HS-5 (cell line): Measurements from ENCODE around the gene TTLL1.

Experiments
- DNase-seq: peaks from one replicate; pipeline ENCODE4 v3.0.0-alpha.2; 2012; ENCODE audit warnings: low read depth

TTLL1 gene

DNA sequence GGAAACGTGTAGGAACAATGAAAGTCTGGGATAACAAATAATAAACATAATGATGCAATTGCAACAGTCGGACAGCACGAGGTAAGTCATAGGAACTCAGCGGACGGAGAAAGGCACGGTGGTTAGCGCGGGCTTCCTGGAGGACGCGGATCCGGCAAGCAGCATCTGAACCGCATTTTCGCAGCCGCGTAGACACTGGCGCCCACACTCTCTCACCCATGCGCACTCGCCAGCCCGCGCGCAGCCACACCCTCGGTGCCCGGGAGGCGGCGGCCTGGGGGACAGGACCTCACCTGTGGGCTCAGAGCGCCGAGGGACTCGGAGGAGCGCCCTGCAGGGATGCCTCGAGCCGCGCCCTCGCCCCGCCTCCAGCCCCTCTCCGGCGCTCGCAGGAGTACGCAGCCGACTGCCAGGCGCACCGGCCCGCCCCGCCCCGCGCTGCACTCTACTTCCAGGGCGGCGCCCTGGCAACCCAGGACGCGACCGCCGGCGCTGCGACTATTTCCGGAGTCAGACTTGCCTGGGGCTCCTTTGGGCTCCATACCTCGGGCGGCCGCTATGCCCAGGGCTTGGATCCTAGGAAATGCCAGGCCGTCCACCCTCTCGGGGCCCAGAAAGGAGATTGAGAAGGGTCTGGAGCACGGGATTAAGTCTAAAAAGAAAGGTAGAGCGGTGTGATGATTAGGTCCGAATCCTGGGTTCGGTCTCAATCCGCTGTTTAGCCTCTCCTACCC is at the start of gene TTLL1:
TTLL1 (minus strand) TSS at position 408 of the 734 bp plus-strand sequence. CDS start 13,805 bp downstream, outside the sequence.
- DNase-seq: peak; percentile 61

- DNase-seq: no peak
Measured at GRCh38 chr22:43136801-43137200, 47.6 kb upstream of the TTLL1 start.

GRCh38 chr22:43136255-43136654 is 47.1 kb upstream of the TTLL1 start:
- no peak for DNase-seq

GRCh38 chr22:43135565-43135964 is 46.4 kb upstream of the TTLL1 start:
- no peak for DNase-seq

GRCh38 chr22:43134553-43134952 is 45.4 kb upstream of the TTLL1 start:
- DNase-seq: no peak

- DNase-seq: no peak
Measured at GRCh38 chr22:43133401-43133800, 44.2 kb upstream of the TTLL1 start.

- DNase-seq: no peak
Measured at GRCh38 chr22:43131773-43132501, 42.7 kb upstream of the TTLL1 start.

DNA sequence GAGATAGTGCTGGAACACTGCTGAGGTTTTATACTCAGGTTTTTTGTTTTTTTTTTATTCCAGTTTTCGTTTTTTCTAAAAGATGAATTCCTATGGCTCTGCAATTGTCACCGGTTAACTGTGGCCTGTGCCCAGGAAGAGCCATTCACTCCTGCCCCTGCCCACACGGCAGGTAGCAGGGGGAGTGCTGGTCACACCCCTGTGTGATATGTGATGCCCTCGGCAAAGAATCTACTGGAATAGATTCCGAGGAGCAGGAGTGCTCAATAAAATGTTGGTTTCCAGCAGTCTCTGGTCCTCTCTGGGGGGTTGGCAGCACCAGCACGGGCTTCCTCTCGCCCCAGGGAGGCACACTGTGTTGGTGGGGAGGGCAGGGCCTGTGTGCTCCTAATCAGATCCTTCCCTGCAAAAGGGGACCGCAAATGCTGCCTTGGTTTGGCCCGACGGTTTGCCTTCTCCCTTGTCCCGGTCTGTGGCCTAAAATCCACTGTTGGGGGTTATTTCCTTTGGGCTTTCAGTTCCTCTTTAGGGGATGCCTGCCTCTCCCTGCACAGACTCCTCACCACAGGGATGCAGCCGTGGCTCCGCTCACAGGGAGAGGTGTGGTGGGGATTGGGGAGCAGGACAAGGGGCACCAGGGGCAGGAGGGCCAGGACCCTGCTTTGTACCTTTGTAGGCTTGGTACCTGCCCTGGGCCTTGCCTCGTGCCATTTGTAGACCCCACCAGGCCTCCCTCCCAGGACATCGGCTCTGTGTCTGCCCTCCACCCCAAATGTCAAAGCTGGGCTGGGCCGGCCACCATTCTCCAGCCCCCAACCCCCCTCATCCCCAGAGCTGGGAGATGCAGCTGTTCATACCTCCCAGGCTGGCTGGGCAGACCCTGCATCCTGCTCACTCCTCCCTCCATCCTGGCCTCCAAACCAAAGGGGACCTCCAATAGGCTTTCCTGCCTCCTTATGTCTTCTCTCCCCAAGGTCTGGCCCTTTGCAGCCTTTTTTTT is 40.5 kb upstream of the TTLL1 start:
- DNase-seq: no peak

- no peak for DNase-seq
Measured at GRCh38 chr22:43128928-43129424, 39.8 kb upstream of the TTLL1 start.

DNA sequence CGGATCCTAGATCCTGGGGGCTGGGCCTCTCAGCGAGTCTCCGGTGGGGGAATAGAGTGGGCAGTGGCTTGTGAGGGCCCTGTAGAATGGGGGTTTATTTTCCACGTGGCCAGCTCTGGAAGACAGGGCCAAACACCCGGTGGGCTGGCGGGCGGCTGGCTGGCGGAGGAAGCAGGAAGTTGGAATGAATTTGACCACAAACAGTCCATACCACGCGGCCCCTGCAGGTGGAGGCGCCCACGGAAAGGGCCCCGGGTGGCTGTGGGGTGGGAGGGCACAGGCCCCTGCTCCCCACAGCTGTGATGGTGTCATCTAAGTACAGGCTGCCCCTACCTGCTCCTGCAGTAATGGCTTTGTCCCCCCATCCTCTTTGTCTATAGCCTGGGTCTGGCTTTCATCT is 38.9 kb upstream of the TTLL1 start:
- no peak for DNase-seq

DNA sequence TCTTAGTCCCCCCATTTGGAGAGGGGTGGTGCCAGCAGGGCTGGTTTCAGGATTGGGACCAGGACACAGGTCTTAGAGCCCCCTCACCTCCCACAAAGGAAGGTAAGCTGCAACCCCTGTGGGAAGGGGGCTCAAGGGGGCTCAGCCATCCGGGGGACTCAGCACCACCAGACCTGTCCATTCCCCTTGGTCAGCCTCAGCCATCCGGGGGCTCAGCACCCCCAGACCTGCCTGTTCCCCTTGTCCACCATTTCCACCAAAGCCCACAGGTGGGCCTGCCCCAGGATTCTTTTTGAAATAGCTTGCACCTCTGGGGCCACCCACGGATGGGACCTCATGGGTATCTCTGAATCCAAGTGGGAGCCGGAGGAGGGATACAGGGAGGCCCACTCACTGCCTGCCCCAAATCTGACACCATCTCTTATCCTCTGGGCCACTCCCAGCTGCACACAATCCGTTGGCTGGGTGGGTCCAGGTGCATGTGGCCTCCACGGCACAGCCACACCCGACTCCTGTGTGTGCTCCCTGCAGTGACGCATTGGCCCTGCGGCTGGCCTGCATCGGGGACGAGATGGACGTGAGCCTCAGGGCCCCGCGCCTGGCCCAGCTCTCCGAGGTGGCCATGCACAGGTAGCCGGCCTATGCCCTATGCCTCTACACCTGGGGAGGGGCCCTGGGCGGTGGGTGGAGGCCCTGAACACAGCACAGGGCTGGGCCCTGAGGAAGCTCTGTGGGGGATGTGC is 38.1 kb upstream of the TTLL1 start:
- no peak for DNase-seq

GRCh38 chr22:43126501-43127165 is 37.4 kb upstream of the TTLL1 start:
- peak; percentile 52 for DNase-seq

GRCh38 chr22:43118953-43119458 is 29.8 kb upstream of the TTLL1 start:
- no peak for DNase-seq

- no peak for DNase-seq
Measured at GRCh38 chr22:43118024-43118849, 29.0 kb upstream of the TTLL1 start.

- no peak for DNase-seq
Measured at GRCh38 chr22:43116932-43117331, 27.7 kb upstream of the TTLL1 start.

DNA sequence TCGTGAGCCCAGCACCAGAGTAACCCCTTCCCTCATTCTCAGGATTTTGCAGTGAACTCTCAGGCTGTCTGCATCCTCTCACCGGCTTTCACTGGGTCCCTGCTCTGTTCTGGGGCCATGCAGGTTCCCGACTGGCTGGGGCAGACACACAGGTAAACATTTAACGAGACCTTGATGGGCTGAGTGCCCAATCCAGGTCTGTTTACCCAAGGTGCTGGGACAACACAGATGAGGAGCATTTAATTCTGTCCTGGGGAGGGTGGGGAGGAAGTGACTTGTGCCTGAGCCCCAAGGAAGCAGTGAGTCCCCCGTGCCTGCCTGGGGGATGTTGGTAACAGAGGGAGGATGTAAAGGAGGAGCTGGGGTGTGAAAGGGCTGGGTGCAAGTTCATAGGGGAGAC is 25.8 kb upstream of the TTLL1 start:
- DNase-seq: no peak

- DNase-seq: no peak
Measured at GRCh38 chr22:43113526-43114251, 24.5 kb upstream of the TTLL1 start.

GRCh38 chr22:43110927-43111623 is 21.9 kb upstream of the TTLL1 start:
- no peak for DNase-seq
